Stimulated activated CD4-positive, alpha-beta T cell treated with anti-CD3 and anti-CD28 coated beads, Interleukin-15, amount 100 ng/mL, for 48 hours (primary cell): ENCODE measurements around the gene LDB3.
"Not testable (repeated sequence)": the region's sequence is repeated elsewhere in the genome, so short reads cannot be mapped to it uniquely, and the experiment has no call there.

Experiments
- DNase-seq, 2 donors: peaks; one replicate each; pipeline ENCODE4 v3.0.0-alpha.2; 2020; ENCODE audit warnings: low read depth in 2 of 2

The LDB3 gene

DNA sequence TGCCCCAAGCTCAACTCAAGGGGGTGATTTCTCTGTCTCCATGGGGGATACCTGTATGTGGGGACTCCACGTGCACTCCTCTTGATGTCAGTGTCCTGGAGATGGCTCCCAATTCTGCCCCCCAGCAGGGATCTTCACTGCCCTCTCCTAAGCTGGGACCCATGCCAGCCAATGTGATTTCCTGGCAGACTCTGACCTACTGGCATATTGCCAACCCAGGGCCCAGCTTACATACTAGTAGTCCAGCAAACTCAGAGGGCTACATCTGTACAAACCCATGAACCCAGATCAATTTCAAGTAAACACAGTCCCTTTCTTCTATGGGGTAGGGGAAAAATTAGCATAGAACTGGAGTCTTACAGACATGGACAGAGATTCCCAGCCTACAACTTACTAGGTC, 61.9 kb downstream of the LDB3 start:
- no peak for DNase-seq

DNA sequence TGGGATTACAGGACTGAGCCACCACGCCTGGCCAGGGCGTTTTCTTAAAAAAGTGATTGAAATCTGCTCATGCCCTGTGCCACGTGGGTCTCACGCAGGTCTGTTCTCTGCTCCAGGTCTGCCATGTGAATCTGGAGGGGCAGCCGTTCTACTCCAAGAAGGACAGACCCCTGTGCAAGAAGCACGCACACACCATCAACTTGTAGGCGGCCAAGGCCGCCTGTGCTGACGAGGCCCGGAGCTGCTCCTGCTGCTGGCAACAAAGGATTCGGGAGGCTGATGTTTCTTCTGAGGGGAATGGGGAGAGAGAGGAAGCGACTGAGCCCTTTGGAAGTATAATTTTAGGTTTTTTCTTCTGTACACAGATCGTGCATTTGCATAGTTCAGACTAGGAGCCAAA, 64.5 kb downstream of the LDB3 start:
- no peak for DNase-seq

DNA sequence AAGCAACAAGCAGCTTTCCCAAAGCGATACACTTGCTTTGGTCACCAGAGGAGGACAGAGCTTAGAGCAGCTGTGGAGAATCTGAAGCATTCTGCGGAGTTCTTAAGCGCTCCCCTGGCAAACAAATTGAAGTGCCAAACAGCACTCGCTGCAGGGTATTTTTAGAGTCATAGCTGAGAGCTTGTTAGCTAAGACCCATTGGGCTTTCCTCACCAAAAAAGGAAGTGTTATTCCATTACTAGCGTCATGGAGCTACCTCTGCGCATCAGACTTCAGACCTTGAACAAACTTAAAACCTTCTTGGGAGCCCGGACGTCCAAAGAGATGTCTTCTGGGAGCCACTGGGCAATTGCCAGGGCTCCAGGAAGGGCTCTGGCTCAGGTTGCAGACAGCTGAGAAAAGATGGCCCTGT, 65.0 kb downstream of the LDB3 start:
- DNase-seq: no peak

DNA sequence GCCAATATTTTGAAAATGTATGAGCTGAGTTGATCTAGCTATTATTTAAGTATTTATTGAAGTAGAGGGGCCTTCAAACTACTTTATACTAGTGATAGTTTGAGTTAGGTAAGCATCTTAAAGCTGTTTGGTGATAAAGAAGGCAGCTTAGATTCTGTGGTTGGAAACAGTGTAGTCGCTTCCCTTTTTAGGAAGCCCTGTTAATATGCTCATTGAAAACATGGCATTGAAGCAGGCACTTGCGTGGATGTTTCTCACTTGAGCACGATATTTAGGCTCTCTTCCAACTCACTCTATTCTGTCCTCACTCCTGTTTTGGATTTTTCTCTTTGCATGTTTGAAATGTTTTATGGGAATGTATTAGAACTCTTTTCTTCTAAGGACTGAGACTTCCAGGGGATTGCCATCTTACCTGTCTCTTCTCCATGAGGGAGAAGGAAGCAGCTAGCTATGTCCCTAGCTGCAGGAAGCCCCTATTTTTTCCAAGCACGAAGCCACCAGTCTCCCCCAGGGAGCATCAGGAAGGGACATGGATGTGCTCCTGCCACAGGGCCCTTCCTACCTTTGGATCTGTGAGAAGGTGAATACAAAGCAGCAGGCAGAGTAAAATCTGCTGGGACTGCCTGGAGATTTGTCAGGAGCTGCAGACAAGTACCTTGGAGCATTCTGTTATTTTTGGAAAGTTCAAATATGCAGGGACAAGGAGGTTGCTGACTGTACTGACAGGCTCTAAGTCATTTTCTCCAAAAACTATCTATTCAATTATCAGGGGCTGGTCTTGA, 66.1 kb downstream of the LDB3 start:
- DNase-seq: no peak

DNA sequence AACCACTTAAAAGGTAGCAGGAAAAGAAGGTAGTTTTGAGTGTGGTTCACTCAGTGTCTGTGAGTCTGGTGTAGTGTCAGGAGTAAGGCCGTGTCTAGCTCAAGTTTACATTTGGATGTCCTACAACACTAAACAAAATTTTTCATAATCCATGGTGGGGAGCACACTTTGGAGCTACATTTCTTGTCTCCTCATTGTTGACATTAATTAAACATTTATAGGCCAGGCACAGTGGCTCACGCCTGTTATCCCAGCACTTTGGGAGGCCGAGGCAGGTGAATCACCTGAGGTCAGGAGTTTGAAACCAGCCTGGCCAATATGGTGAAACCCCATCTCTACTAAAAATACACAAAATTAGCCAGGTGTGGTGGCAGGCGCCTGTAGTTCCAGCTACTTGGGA, 67.0 kb downstream of the LDB3 start:
- DNase-seq: not testable (repeated sequence)

DNA sequence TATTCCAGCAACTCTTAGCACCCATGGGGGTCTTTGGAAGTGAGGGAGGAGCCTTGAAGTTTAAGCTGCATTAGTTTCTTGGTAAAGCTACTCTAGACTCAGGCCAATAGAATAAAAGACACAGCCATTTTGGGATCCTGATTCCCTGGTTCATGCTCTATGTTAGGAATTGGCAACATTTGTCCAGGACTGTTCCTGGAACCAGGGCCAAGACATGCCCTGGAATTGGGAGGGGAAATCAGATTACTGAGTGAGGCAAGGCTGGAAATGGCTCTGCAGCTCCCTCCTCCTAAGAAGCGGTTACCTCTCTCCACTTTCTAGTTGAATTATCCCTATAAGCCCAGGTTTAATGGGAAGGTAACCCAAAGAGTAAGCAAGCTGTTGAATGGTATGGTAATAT, 73.9 kb downstream of the LDB3 start:
- DNase-seq: no peak

DNA sequence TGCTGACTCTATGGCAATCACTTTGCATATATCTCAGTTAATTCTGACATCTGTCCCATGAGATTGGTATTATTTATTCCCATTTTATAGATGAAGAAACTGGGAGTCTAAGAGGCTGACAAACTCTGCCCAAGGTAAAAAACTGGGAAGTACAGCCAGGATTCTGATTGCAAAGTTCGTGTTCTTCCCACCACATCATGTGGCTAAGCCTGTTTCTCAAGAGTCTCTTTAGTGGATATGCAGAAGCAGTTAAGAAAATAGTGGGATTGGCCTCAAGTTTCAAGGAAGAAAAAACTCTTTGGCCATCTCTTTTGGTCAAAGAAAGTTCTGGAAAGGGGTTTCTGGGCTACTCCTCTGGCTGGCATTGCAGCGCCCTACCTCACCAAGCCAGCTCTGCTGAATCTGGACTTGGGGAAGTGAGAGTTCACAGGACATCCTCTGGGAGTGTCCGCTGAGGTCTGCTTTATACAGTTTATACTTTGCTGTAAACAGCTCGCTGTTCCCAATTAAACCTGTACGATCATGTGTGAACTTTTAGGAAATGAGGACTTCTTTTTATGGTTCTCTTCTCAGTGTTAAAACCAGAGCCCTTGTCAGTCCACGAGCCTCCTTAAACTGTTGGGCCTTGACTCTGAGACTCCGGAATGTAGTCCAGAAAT, 75.9 kb downstream of the LDB3 start:
- DNase-seq: no peak

DNA sequence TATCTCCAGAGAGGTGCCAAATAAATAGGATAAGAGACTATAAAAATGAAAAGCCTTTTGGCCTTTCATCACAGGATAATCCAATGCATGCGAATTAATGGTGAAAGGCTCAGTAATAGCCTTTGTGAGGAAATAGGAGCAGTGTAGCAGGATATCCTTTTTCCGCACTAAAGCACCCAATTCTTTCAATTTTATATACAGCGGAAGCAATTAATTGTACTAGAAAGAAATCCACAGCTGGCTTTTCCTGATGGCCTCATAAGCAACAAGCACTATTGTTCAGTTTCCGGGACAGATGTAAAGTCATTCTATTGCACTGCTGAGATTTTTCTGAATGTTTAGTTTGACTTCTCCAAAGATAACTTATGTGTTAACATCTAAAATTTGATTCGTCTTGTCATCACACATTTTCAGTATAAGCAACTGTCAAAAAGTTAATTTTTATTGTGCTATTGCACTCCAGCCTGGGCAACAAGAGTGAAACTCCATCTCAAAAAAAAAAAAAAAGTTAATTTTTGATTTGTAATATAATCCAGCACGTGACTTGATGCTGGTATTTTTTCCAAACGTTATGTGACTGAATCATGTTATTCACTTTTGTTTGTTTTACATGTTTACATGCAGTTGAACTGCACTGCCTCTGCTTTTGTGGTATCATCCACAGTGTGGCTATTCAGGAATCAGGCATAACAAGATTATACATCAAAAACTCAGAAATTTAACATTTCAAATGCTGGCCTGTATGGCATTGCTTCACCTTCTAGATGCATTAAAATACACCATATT, 79.7 kb downstream of the LDB3 start:
- DNase-seq: no peak

DNA sequence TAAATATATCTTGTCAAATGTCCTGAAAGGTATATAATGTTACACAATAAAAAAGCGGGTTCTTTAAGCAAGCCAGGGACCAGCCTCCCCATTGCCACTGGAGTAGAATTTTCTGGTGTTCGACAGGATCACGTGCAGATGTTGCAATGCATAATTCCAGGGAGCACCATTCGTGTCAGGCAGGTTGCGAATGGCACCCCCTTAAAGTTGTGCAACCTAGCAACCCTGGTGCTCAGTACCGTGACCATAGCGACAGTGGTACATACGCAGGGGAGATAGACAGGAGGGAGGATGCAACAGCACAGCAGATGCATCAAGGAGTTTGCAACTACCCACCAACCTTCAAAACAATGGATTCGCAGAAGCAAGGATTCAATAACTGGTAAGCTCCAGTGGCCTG, 81.5 kb downstream of the LDB3 start:
- no peak for DNase-seq

DNA sequence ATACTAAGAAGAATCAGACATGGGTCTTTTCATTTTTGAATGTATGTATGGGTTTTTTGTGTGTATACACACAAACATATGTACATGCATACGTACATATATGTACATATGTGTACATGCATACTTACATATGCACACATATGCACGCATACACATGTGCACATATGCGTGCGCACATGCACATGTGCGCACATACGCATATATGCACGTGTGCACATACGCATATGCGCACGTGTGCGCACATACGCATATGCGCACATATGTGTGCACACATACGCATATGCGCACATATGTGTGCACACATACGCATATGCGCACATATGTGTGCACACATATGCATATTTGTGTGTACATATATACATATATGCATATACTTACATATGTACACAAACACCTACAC, 83.2 kb downstream of the LDB3 start:
- DNase-seq: no peak

DNA sequence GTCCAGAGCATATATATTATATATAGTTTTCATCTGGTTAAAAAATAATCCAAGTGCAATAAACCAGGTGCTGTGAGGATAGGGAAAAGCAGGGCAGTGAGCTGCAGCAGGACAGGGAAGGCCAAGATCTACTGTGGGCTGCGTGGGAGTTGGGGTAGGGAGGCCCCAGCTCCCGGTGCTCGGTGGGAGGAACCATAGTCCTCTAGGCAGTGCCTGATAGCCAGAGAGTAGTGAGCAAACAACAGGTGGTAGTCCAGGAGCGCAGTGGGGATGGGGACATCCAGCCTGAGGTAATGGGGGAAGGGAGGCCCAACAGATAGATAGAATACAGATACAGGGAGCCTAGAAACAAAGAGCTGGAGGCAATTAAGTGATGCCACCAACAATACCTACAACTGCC, 84.0 kb downstream of the LDB3 start:
- DNase-seq: no peak

DNA sequence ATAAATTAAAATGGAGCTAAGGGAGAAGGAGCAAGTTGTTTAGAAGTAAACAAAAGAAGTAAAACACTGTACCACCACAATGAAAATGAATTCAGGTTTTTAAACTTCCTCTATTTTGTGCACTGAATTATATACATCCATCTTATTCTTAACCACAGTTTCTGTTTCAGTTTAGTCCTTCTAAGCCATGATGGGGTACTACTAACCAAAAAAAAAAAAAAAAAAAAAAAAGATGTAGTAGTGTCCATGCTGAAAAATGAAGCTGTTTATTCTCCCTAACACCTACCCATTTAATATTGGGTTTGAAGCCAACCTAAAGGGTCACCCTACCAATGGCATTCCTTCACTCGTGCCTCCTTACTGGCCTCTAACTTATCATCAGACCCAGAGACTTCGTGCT, 84.7 kb downstream of the LDB3 start:
- DNase-seq: no peak

DNA sequence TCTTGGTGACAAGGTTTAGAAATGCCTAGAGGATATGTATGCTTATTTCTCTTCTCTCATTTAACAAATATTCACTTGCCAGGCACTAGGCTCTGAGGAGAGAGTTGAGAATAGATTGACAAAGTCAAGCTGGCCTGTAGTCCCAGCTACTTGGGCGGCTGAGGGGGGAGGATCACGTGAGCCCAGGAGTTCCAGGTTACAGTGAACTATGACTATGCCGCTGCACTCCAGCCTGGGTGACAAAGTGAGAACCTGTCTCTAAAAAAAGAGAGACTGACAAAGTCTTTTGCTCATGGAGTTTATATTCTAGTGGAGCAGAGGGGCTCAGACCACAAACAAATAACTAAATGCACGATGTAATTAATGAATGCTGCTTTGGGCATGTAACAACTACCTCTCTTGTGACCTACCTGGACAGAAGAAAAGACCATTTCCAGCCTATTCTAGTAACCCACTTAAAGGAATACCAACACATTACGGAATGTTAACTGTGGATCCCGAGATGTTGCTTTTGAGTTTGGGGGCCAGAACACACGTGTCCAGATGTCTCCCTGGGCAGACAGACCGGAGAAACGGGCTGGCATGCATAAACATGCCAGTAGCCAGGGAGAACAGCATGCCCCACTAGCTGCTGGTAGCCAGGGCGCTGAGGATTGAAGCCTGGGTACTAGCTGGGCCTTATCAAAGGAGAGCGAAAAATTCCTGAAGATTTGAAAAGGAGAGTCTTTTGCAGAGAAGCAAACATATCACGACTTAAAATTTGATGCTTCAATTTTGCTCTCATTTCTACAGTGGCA, 85.5 kb downstream of the LDB3 start:
- no peak for DNase-seq

DNA sequence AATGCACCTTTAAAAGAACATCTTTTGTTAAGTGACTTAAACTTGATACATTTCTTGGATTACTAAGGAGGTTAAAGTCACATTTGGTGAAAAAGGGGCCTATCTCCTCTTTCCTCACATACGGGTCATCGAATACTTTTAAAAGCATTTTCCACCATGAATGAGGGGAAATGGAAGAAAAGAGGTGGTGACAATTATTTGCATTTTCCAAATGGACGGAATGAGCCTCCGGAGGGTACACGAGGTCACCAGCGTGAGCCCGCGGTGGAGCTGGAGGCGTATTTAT, 87.1 kb downstream of the LDB3 start:
- no peak for DNase-seq

DNA sequence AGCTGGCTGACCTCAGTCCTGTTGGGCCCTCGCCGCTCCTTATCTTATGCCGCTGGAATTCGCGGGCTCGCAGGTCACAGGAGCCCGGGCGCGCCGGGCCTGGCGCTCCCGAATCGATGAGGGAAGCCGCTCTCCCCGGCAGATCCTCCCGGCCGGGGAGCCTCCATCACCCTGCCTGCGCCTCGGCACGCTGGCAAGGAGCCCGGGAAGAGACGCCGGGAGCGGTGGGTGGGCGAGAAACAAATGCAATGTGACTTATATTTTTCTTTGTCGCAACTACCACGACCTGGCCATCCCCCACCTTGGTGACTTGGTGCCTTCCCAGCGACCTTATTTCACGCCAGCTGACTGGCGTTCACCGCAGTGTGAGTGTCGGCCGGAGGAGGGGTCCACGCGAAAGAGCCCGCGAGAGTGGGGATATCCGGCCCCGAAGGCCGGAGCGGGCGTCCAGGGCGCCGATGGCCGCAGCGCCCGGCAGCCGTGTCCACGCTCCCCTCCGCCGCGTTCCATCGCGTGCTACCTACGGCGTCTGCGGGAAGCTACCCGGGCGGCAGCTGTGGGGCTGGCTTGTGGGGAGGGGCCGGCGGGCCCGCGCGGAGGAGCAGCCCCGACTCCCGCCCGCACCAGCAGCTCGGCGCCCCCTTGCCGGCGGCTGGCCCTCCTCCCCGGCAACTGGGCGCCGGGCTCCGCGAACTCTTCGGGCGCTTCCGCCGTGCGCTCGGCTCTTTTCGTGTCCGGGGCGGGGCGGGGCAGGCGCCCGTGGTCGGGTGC, 87.6 kb downstream of the LDB3 start:
- DNase-seq: peak; percentile 69 to 85

DNA sequence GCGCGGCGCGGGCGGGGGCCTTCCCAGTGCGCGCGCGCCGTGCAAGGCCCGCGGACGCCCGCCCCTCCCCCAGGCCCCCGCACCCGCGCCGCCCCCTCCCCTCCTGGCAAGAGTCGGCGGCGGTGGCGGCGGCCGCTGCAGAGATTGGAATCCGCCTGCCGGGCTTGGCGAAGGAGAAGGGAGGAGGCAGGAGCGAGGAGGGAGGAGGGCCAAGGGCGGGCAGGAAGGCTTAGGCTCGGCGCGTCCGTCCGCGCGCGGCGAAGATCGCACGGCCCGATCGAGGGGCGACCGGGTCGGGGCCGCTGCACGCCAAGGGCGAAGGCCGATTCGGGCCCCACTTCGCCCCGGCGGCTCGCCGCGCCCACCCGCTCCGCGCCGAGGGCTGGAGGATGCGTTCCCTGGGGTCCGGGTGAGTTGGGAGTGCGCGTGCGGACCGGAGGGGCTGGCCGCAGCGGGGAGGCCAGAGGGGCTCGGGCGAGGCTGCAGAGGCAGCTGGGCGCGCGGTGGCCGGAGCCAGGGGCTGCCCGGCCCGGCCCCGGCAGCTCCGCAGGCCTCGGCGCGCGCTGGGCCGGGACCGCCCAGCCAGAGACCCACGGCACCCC, 88.3 kb downstream of the LDB3 start, which contains the start of gene BMPR1A:
TSS of gene BMPR1A (plus strand) at position 109 of the 602 bp plus-strand sequence. CDS start 119,400 bp downstream, outside the sequence.
- DNase-seq: peak in 1 of 2 donors; percentile 1

DNA sequence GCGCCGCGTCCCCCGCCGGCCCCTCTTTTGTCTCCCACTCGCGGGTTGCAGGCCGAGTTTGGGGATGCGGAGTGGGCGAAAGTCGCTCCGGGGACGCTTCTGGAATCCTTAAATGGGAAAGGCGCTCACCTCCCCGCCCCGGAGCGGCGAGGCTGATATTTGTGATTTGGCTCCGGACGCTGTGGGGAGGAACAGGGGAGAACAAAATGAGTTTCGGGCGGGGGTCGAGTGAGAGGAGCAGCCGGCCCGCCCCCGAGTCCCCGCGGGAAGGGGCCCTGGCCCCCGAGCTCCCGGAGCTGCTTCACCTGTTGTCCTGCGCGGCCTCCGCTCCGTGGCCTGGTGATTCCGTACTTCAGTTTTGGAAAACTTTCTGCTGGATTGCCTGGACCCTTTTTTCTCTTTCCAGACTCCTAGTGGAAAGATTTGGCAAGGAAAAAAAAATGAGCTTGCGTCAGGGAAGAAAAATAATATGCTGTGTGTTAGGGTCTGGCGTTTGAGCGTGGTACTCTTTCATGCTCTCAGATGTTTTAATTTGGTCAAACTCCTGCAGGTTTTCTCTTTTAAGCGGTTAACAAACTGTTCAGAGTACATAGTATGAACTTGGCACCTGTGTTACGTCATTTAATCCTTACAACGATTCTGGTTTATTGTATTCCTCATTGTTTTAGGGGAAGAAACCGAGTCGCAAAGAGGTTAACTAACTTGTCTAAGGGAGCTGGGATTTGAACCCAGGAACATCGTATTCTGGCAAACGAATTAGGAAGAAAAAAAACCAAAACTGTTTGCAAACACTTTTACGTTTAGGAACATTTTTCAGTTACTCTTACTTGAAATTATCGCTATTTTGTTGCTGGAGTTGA, 89.0 kb downstream of the LDB3 start:
- DNase-seq: peak in 1 of 2 donors; percentile 7

DNA sequence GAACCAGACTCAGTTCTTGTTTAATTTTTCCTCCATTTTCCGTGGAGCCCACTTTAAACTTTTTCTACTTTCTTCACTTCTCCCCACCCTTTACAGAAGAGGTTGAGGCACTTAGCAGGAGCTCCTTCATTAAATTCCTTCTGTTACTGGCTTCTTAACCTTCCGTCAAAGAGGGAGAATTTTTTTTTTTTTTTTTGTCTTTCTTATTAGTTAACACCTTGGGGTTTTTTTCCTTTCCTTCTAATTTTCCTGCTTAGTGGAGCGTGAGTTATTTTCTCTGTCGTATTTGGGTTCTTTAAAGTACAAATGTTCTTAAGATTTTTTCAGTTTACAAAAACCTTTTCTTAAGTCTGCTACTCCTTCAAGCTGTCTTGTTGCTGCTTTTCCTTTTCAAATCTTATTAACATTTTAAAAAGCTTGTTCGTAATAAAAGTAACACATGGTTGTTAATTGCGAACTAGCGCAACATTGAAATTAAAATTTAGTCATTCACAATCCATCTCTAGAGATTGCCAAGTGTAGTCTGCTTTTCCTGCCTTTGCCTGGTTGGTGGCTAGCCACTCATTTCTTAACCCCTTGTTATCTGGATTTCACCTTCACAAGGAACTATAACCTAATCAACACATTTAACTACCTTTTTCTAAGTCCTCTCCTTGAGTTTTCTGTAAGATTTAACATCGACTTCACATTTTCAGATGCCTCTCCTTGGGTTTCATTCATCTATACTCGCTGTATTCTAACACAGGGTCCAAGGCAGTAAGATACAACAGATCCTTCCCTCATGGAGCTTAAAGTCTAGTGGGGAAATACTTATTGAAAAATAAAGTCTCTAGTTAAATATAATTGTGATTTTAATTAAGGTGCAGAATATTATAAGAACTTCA, 90.1 kb downstream of the LDB3 start:
- no peak for DNase-seq
